OCI-LY1 (cell line): ENCODE measurements around the gene TTC9C.

ENCODE experiments used
- EZH2 ChIP-seq: fragments of 200-600 bp; sonication (generic), shearing (Covaris generic); IDR thresholded peaks from 2 replicates; pipeline ENCODE4 v1.8.0; 2017; ENCODE audit warnings: borderline replicate concordance, mixed run types, mild to moderate bottlenecking, antibody characterized with exemption, low read length, moderate library complexity, mixed read lengths
- TF ChIP-seq, protein P1 (sequence below): fragments of 200-600 bp; sonication (generic), shearing (Covaris generic); IDR thresholded peaks from 2 replicates; pipeline ENCODE4 v1.5.1; 2017; ENCODE audit warnings: mild to moderate bottlenecking, antibody characterized with exemption, low read length, moderate library complexity, mixed read lengths

DNA sequence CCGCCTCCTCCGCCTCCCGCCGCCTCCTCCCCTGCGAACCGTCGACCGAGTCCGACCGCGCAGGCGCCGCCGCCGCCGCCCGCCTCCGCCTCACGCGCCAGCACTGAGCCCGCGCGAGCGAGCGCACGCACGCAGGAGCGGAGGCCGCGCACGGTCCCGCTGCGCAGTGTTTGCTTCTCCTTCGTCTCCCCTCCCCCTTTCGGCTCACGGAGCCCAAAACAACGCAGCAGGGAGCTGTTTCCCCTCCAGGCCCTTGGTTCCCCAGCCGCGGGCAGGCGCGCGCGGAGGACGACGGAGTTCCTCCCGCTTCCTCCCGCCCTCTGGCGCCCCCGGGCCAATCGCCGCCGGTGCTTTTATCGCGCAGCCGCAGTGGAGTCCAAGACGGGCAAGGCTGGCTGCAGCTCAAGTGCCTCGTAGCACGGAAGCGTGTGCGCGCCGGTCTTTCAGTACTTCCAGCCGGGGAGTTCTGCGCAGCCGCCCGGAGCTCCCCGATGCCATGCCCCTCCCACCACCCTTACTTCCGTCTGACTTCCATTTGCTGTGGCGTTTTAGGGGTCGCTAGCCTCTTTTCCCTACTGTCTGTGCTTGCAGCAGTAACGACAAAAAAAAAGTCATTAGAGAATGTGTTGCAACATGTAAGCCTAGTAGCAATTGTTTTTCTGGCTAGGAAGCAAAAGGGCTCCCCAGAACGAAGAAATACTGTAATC lies 968 bp upstream of the TTC9C start, which contains the start of gene HNRNPUL2:
- TF ChIP-seq, protein P1, sequence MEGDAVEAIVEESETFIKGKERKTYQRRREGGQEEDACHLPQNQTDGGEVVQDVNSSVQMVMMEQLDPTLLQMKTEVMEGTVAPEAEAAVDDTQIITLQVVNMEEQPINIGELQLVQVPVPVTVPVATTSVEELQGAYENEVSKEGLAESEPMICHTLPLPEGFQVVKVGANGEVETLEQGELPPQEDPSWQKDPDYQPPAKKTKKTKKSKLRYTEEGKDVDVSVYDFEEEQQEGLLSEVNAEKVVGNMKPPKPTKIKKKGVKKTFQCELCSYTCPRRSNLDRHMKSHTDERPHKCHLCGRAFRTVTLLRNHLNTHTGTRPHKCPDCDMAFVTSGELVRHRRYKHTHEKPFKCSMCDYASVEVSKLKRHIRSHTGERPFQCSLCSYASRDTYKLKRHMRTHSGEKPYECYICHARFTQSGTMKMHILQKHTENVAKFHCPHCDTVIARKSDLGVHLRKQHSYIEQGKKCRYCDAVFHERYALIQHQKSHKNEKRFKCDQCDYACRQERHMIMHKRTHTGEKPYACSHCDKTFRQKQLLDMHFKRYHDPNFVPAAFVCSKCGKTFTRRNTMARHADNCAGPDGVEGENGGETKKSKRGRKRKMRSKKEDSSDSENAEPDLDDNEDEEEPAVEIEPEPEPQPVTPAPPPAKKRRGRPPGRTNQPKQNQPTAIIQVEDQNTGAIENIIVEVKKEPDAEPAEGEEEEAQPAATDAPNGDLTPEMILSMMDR = no peak
- no peak for TF ChIP-seq EZH2
